ENCODE measurements around the gene VCP. TPM values are rescaled to one million over a fixed set of nuclear protein-coding genes. Genes with fewer than 3 reads are reported as not detected.
A peak's percentile ranks its signal among the peaks of the same experiment; 100 is the strongest.

VCP gene
- polyA plus RNA-seq, 2 of the 4 experiments (the other 2 are of a cell fraction): 390 to 428 TPM

DNA sequence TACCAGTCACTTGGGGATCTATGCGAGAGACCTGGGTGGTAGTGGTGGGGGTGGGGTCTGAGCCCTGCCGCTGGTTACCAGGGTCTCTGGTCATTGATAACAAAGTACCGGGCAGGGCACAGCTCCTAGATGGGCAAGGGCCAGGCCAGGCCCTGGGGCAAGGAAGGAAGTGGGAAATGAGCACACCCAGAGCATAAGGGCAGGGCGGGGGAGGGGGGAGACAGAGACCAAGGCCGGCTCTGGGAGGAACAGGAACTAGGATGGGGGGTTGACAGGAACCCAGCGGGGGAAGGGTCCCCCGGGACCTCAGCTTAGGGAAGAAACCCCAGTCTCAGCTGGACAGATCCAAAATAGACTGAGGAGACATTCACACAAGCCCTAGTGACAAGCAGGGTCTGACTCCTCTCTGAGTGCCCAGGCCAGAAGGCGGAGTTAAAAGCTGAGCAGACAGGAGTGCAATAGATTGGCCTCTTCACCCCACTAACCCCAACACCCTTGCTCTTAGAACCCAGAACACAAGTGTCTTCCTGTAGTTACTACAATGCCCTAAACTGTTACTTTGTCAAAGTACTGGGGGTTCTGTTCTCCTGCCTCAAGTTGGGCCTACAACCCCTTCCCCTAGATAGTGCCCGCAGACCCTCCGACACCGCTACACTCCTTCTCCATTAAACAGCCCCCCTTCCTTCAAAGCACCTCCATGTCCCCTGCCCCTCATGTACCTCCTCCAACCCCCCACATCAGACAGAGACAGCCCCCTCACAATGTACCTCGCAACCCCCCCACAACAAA, 42.6 kb upstream of the VCP start:
- WGBS (ENCODE audit: missing lambda C conversion rate): 36% methylated on average over 8 of the region's 12 CpGs
- FAIRE-seq (no peak), ATAC-seq (0 out of 6 replicates have a peak, but pooled peaks of 1 of the 2 experiments have one; percentile 12), DNase-seq (ENCODE audit: low read depth in 1 of 2, low spot score in 1 of 2) (peak in 1 of 2 experiments; percentile 38)
- CTCF ChIA-PET: interaction anchor here (0.8 to 15.8 kb wide), 19 partner anchors 9 to 616 kb away, joined by 3 to 129 read pairs (median 4); partner anchors contain the start of genes PIGO, TLN1 and VCP
- POLR2A ChIA-PET: interaction anchor here (0.8 to 2.2 kb wide), 17 partner anchors 12 to 490 kb away, joined by 3 to 19 read pairs (median 6); partner anchors contain the start of genes FANCG, PIGO, RUSC2 and STOML2
- Histone ChIP-seq H3K4me1 (peaks cover 40% of the 10 kb centered on the region), H3K4me2 (peak overlapping the region; percentile 92), H3K4me3 (peak overlapping the region; percentile 48), H3K9me3 (no peaks in the 10 kb centered on the region), H3K27ac (peak overlapping the region; percentile 71 to 86)
- TF ChIP-seq CEBPB (IDR thresholded peaks at IDR 0.05) (no peak), MYC (IDR thresholded peaks at IDR 0.05; ENCODE audit: borderline replicate concordance, low read length) (no peak), CHD2 (IDR thresholded peaks at IDR 0.05; ENCODE audit: low read length, partially characterized antibody) (no peak), JUNB (IDR thresholded peaks at IDR 0.05) (no peak), HOXB13 (CRISPR knock-in tag; IDR thresholded peaks at IDR 0.05; ENCODE audit: low read depth) (no peak), NFE2L2 (conservative IDR thresholded peaks at IDR 0.05; ENCODE audit: low read length) (no peak), RARB (CRISPR knock-in tag; IDR thresholded peaks at IDR 0.05) (no peak), SREBF2 (IDR thresholded peaks at IDR 0.05) (no peak)
- TF ChIP-seq, protein P1, sequence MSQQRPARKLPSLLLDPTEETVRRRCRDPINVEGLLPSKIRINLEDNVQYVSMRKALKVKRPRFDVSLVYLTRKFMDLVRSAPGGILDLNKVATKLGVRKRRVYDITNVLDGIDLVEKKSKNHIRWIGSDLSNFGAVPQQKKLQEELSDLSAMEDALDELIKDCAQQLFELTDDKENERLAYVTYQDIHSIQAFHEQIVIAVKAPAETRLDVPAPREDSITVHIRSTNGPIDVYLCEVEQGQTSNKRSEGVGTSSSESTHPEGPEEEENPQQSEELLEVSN (IDR thresholded peaks at IDR 0.05; ENCODE audit: borderline replicate concordance, low read depth): no peak

DNA sequence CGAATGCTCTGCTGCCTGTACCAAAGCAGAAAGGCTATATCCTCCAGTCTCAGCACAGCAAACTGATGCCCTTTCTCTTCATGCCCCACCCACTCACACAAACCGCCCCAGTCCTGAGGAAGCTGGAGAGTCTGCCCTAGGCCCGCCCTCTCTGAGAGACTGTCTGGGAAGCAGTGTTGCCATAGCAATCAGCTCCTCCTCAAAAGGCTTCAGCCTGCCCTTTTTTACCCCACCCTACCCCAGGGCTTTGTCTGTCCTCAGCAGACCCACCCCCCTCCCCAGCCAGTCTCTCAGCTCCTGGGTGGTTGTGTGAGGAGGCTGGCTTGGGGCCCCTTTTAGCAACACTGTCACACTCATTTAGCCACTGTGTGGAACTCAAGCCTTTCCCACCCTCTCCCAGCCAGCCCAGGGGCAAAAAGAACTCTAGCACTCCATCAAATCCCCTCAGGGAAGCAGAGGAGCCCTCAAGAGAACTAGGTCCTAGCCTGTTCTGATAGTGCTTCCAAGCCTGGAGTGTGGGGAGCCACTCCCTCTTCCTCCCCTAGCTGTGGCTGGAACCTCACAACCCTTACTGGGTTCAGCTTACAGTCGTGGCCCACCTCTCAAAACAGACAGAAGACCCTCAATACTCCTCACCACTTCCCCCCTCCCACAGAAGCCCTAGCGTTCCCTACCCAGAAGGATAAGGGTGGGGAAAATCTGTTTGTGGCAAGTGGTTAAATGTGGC, 41.9 kb upstream of the VCP start:
- Histone ChIP-seq H3K9me3 (no peaks in the 10 kb centered on the region), H3K27ac (peak overlapping the region; percentile 71 to 86), H3K4me1 (peaks cover 47% of the 10 kb centered on the region), H3K4me3 (peak overlapping the region; percentile 48), H3K4me2 (peak overlapping the region; percentile 92)
- ChIA-PET POLR2A (interaction anchor here (0.8 to 1.8 kb wide), 6 partner anchors 12 to 490 kb away, joined by 4 to 19 read pairs (median 6); partner anchors contain the start of genes FANCG, RUSC2, STOML2 and UNC13B), CTCF (interaction anchor here (0.6 to 15.8 kb wide), 12 partner anchors 10 to 533 kb away, joined by 3 to 129 read pairs (median 4); partner anchors contain the start of gene PIGO)
- 19% methylated on average over 5 of the region's 5 CpGs for WGBS (ENCODE audit: missing lambda C conversion rate)
- DNase-seq (ENCODE audit: low read depth in 1 of 2, low spot score in 1 of 2) (peak in 1 of 2 experiments; percentile 87), ATAC-seq (peak; percentile 6 to 47; a peak in 3 of 6 replicates), FAIRE-seq (no peak)
- TF ChIP-seq ZFP36 (IDR thresholded peaks at IDR 0.05; ENCODE audit: borderline replicate concordance, partially characterized antibody): no peak
- TF ChIP-seq, protein P2, sequence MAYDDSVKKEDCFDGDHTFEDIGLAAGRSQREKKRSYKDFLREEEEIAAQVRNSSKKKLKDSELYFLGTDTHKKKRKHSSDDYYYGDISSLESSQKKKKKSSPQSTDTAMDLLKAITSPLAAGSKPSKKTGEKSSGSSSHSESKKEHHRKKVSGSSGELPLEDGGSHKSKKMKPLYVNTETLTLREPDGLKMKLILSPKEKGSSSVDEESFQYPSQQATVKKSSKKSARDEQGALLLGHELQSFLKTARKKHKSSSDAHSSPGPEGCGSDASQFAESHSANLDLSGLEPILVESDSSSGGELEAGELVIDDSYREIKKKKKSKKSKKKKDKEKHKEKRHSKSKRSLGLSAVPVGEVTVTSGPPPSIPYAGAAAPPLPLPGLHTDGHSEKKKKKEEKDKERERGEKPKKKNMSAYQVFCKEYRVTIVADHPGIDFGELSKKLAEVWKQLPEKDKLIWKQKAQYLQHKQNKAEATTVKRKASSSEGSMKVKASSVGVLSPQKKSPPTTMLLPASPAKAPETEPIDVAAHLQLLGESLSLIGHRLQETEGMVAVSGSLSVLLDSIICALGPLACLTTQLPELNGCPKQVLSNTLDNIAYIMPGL (CRISPR knock-in tag; IDR thresholded peaks at IDR 0.05; ENCODE audit: borderline replicate concordance): no peak
- TF ChIP-seq RCOR1 (IDR thresholded peaks at IDR 0.05; ENCODE audit: low read depth, low read length): no peak
- no peak for TF ChIP-seq KDM5A (IDR thresholded peaks at IDR 0.05)
- no peak for TF ChIP-seq EP300 (IDR thresholded peaks at IDR 0.05)
- no peak for TF ChIP-seq RFX5 (IDR thresholded peaks at IDR 0.05)
- TF ChIP-seq TP53 (CRISPR knock-in tag; IDR thresholded peaks at IDR 0.05): no peak
- no peak for TF ChIP-seq EHMT2 (IDR thresholded peaks at IDR 0.05; ENCODE audit: low read depth)
- TF ChIP-seq CEBPB (IDR thresholded peaks at IDR 0.05): no peak
- TF ChIP-seq TFCP2L1 (CRISPR knock-in tag; IDR thresholded peaks at IDR 0.05): no peak
- TF ChIP-seq JUNB (IDR thresholded peaks at IDR 0.05): no peak
- no peak for TF ChIP-seq PHF8 (IDR thresholded peaks at IDR 0.05; ENCODE audit: borderline replicate concordance, low read depth)
- TF ChIP-seq NFE2L2 (conservative IDR thresholded peaks at IDR 0.05; ENCODE audit: low read length): no peak
- TF ChIP-seq, protein P3, sequence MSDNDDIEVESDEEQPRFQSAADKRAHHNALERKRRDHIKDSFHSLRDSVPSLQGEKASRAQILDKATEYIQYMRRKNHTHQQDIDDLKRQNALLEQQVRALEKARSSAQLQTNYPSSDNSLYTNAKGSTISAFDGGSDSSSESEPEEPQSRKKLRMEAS (IDR thresholded peaks at IDR 0.05): no peak

Measured in A549 (cell line).